PC-3 (cell line): ENCODE results near the gene RGMB. TPM values are rescaled to one million over a fixed set of nuclear protein-coding genes. Genes with fewer than 3 reads are reported as not detected.

Source experiments
- ATAC-seq: fragments of 200-7000 bp; cut with Tn5 transposase; 2 replicates; pipeline ENCODE4 v1.9.1; 2020; ENCODE audit warnings: mild to moderate bottlenecking, moderate library complexity
- BruUV-seq: library from RNA; stranded (reverse); fragments of 400-500 nt; replicated peaks from 2 replicates; lab custom pipeline; 2021; lab: Mats Ljungman, UMichigan
- CTCF ChIA-PET: fragments of 300-600 bp; sonication (Branson Sonifier 250); formaldehyde crosslinking; loops from one replicate; lab custom pipeline; 2022; ENCODE audit warnings: antibody characterized with exemption; lab: Charles Lee
- POLR2A ChIA-PET: fragments of 300-600 bp; sonication (Branson Sonifier 250); formaldehyde crosslinking; loops from one replicate; lab custom pipeline; 2022; ENCODE audit warnings: antibody characterized with exemption; ENCODE audit not compliant: unreplicated experiment; lab: Charles Lee
- DNase-seq: peaks from one replicate; pipeline ENCODE4 v3.0.0-alpha.2; 2015
- H2AFZ ChIP-seq: fragments of 300-600 bp; sonication (generic); 2 replicates; pipeline ENCODE4 v1.6.0; 2016; ENCODE audit warnings: antibody characterized with exemption, low read length
- H3F3A ChIP-seq: fragments of 300-600 bp; sonication (generic); one replicate; pipeline ENCODE4 v1.6.0; 2017; ENCODE audit warnings: antibody characterized with exemption, low read length, control low read depth, mild to moderate bottlenecking; ENCODE audit not compliant: unreplicated experiment
- H3K27ac ChIP-seq: fragments of 300-600 bp; sonication (generic); 2 replicates; pipeline ENCODE4 v1.5.1; 2016; ENCODE audit warnings: mild to moderate bottlenecking, low read length
- H3K27me3 ChIP-seq: fragments of 300-600 bp; sonication (generic); 2 replicates; pipeline ENCODE4 v1.6.1; 2016; ENCODE audit warnings: low read length, mixed read lengths
- H3K36me3 ChIP-seq: fragments of 300-600 bp; sonication (generic); 2 replicates; pipeline ENCODE4 v1.6.1; 2016; ENCODE audit warnings: low read depth, mixed run types, low read length, mixed read lengths
- H3K4me1 ChIP-seq: fragments of 300-600 bp; sonication (generic); 2 replicates; pipeline ENCODE4 v1.5.1; 2016; ENCODE audit warnings: low read length; ENCODE audit not compliant: insufficient read depth
- H3K4me2 ChIP-seq: fragments of 300-600 bp; sonication (generic); 2 replicates; pipeline ENCODE4 v1.6.0; 2016; ENCODE audit warnings: low read length
- H3K4me3 ChIP-seq: fragments of 300-600 bp; sonication (generic); 2 replicates; pipeline ENCODE4 v1.5.1; 2016; ENCODE audit warnings: mild to moderate bottlenecking, low read length, mixed read lengths
- H3K79me2 ChIP-seq: fragments of 300-600 bp; sonication (generic); 2 replicates; pipeline ENCODE4 v1.6.1; 2017; ENCODE audit warnings: low read length, mixed read lengths
- H3K9ac ChIP-seq: fragments of 300-600 bp; sonication (generic); 2 replicates; pipeline ENCODE4 v1.6.0; 2016; ENCODE audit warnings: mild to moderate bottlenecking, low read length
- H3K9me2 ChIP-seq: fragments of 300-600 bp; sonication (generic); replicated peaks from 2 replicates; pipeline ENCODE4 v1.6.1; 2016; ENCODE audit warnings: mixed run types, low read length, mixed read lengths
- H3K9me3 ChIP-seq: fragments of 300-600 bp; sonication (generic); 2 replicates; pipeline ENCODE4 v1.6.1; 2016; ENCODE audit warnings: low read length, mixed read lengths
- H4K20me1 ChIP-seq: fragments of 300-600 bp; sonication (generic); 2 replicates; pipeline ENCODE4 v1.6.1; 2016; ENCODE audit warnings: low read length, mixed read lengths
- EZH2 ChIP-seq: fragments of 300-600 bp; sonication (generic); IDR thresholded peaks from one replicate; pipeline ENCODE4 v1.6.1; 2017; ENCODE audit warnings: antibody characterized with exemption, mild to moderate bottlenecking, low read length; ENCODE audit not compliant: unreplicated experiment
- intact Hi-C: fragments of 100-400 bp; cut with micrococcal nuclease; formaldehyde crosslinking; loops from 2 replicates; pipeline ENCODE4 v1.9.0; 2023
- total RNA-seq: library from RNA; depleted of rRNA; stranded (reverse); fragments of >200 nt; gene quantifications from 2 replicates; pipeline ENCODE4 v1.2.3, GENCODE V29; 2014
- TF ChIP-seq, protein P1 (sequence below): fragments of 300-600 bp; sonication (generic); conservative IDR thresholded peaks from 2 replicates; pipeline ENCODE4 v1.5.1; 2017; ENCODE audit warnings: antibody characterized with exemption, low read depth, mild to moderate bottlenecking, low read length

The RGMB gene
- total RNA-seq, 1 experiment from 2014 or later, result 31.1 TPM

DNA sequence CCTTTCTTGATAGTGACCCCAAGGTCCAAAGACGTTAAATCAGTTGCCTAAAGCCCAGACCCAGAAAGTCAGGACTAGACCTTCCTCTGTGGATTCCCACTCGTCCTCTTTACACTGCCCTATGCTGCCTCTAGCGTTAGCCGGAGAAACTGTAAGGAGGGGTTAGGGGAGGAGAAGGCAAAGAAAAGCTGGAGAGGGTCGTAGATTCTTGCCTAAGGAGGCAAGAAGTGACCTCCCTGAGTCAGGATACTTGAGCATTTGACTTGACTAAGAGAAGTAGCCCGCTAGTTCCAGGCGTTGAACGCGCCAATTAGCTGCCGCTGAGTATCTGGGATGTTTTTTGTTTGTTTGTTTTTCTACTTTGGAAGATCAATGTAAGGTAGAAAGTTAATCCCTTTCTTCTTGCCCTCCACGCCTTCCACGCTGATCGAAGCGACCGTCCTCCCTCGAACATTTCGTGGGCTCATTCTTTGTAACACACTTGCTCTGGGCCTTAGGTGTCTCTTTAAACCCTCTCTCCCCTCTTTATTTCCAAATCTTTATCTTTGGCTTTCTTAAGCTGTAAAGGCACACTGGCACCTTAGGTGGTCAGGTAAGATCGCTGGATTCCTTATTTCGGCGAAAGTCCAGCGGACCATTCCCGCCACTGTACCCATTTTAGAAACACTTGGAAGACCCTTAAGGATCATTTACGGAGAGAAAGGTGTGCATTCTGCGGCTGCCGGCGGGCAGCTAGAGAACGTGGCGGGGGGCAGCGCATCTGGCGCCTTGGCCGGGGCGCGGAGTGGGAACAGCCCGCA is 5.1 kb upstream of the RGMB start:
- no peak for TF ChIP-seq EZH2
- TF ChIP-seq, protein P1, sequence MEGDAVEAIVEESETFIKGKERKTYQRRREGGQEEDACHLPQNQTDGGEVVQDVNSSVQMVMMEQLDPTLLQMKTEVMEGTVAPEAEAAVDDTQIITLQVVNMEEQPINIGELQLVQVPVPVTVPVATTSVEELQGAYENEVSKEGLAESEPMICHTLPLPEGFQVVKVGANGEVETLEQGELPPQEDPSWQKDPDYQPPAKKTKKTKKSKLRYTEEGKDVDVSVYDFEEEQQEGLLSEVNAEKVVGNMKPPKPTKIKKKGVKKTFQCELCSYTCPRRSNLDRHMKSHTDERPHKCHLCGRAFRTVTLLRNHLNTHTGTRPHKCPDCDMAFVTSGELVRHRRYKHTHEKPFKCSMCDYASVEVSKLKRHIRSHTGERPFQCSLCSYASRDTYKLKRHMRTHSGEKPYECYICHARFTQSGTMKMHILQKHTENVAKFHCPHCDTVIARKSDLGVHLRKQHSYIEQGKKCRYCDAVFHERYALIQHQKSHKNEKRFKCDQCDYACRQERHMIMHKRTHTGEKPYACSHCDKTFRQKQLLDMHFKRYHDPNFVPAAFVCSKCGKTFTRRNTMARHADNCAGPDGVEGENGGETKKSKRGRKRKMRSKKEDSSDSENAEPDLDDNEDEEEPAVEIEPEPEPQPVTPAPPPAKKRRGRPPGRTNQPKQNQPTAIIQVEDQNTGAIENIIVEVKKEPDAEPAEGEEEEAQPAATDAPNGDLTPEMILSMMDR, result peak; percentile 98
- Histone ChIP-seq H2AFZ (peak overlapping the region; percentile 86), H3K4me3 (peak overlapping the region; percentile 89), H3K27ac (no peak overlapping the region), H3K79me2 (peaks cover 18% of the 10 kb centered on the region; the same call in 1 of the 2 replicates), H3K9me2 (no peaks in the 10 kb centered on the region), H3K4me1 (peaks cover 14% of the 10 kb centered on the region), H3K36me3 (no peaks in the 10 kb centered on the region), H3K9ac (peak overlapping the region; percentile 44), H3K27me3 (no peaks in the 10 kb centered on the region), H3K4me2 (peak overlapping the region; percentile 90), H3F3A (no peaks in the 10 kb centered on the region), H3K9me3 (no peaks in the 10 kb centered on the region), H4K20me1 (no peaks in the 10 kb centered on the region)
- no TSS peak for BruUV-seq
- ATAC-seq, result peak; percentile 29
- DNase-seq, result peak; percentile 80
- intact Hi-C loops, result loop anchor here (1.0 to 5.0 kb wide), 2 partner anchors 59 to 136 kb away; no protein-coding TSS in a partner anchor
- POLR2A ChIA-PET, result interaction anchor here (0.6 kb wide), 1 partner anchor 28 kb away, joined by 4 read pairs; no protein-coding TSS in a partner anchor
- CTCF ChIA-PET, result interaction anchor here (0.5 to 4.3 kb wide), 12 partner anchors 10 to 410 kb away, joined by 3 to 37 read pairs (median 6); no protein-coding TSS in a partner anchor

DNA sequence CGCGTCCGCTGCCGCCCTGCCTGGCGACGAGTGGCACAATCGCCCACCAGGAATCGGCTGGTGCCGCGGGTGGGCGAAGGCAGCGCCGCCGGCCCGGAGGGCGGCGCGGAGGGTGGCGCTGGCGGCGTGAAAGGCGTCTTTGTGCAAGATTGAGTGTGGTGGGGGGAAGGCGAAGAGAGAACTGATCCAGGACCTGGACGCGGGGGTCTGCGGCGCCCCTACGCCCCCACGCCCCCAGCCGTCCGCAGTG is 4.6 kb upstream of the RGMB start:
- DNase-seq, result no peak
- no peaks in the 10 kb centered on the region for H3K36me3 ChIP-seq
- peak overlapping the region; percentile 89 for H3K4me3 ChIP-seq
- no peaks in the 10 kb centered on the region for H3K27me3 ChIP-seq
- H3K4me2 ChIP-seq, result peak overlapping the region; percentile 90
- no peaks in the 10 kb centered on the region for H4K20me1 ChIP-seq
- H2AFZ ChIP-seq, result peak overlapping the region; percentile 86
- ChIA-PET POLR2A (interaction anchor here (0.6 kb wide), 1 partner anchor 27 kb away, joined by 4 read pairs; no protein-coding TSS in a partner anchor), CTCF (interaction anchor here (0.7 to 4.3 kb wide), 7 partner anchors 11 to 354 kb away, joined by 3 to 37 read pairs (median 6); no protein-coding TSS in a partner anchor)
- TF ChIP-seq, protein P1, result no peak; the same call in 1 of the 2 replicates
- no peaks in the 10 kb centered on the region for H3F3A ChIP-seq
- peaks cover 13% of the 10 kb centered on the region for H3K4me1 ChIP-seq
- ATAC-seq, result no peak
- peaks cover 22% of the 10 kb centered on the region for H3K79me2 ChIP-seq
- intact Hi-C loops, result loop anchor here (1.0 to 5.0 kb wide), 2 partner anchors 58 to 137 kb away; no protein-coding TSS in a partner anchor
- no peak overlapping the region for H3K27ac ChIP-seq
- no TSS peak for BruUV-seq
- peak overlapping the region; percentile 44 for H3K9ac ChIP-seq
- no peaks in the 10 kb centered on the region for H3K9me3 ChIP-seq
- H3K9me2 ChIP-seq, result no peaks in the 10 kb centered on the region
